Activated CD8-positive, alpha-beta memory T cell treated with anti-CD3 and anti-CD28 coated beads, Interleukin-2, amount 50 U/mL, for 4 hours (primary cell): Measurements from ENCODE around the gene TRMO.
A peak's percentile ranks its signal among the peaks of the same experiment; 100 is the strongest.

Source experiments
- DNase-seq: peaks from one replicate; pipeline ENCODE4 v3.0.0-alpha.2; 2020

Gene TRMO

GRCh38 chr9:97936998-97937397 is 14.7 kb upstream of the TRMO start:
- DNase-seq, result no peak

- no peak for DNase-seq
Measured at GRCh38 chr9:97935276-97935675, 13.0 kb upstream of the TRMO start.

GRCh38 chr9:97934321-97935115 is 12.2 kb upstream of the TRMO start:
- DNase-seq, result no peak

- no peak for DNase-seq
Measured at GRCh38 chr9:97933297-97933998, 11.1 kb upstream of the TRMO start.

GRCh38 chr9:97930972-97931371 is 8.7 kb upstream of the TRMO start:
- DNase-seq, result no peak

- no peak for DNase-seq
Measured at GRCh38 chr9:97928986-97929604, 6.8 kb upstream of the TRMO start.

- DNase-seq, result no peak
Measured at GRCh38 chr9:97925497-97926334, 3.4 kb upstream of the TRMO start.

- no peak for DNase-seq
Measured at GRCh38 chr9:97924386-97924785, 2.1 kb upstream of the TRMO start.

- peak; percentile 76 for DNase-seq
Measured at GRCh38 chr9:97923529-97924108, 1.3 kb upstream of the TRMO start.

- no peak for DNase-seq
Measured at GRCh38 chr9:97919217-97919813, 3.0 kb downstream of the TRMO start.

GRCh38 chr9:97918611-97919010 is 3.7 kb downstream of the TRMO start:
- no peak for DNase-seq

GRCh38 chr9:97911970-97912369 is 10.3 kb downstream of the TRMO start:
- no peak for DNase-seq

GRCh38 chr9:97911528-97911927 is 10.8 kb downstream of the TRMO start:
- no peak for DNase-seq

GRCh38 chr9:97910357-97910756 is 11.9 kb downstream of the TRMO start:
- DNase-seq, result no peak

- no peak for DNase-seq
Measured at GRCh38 chr9:97908705-97909104, 13.6 kb downstream of the TRMO start.

GRCh38 chr9:97907632-97908031 is 14.7 kb downstream of the TRMO start:
- no peak for DNase-seq

- no peak for DNase-seq
Measured at GRCh38 chr9:97907046-97907445, 15.3 kb downstream of the TRMO start.

GRCh38 chr9:97906236-97906831 is 16.0 kb downstream of the TRMO start:
- peak; percentile 46 for DNase-seq

GRCh38 chr9:97905228-97905627 is 17.1 kb downstream of the TRMO start:
- DNase-seq, result peak; percentile 33

GRCh38 chr9:97904725-97905124 is 17.6 kb downstream of the TRMO start:
- DNase-seq, result peak; percentile 22

GRCh38 chr9:97903177-97903576 is 19.1 kb downstream of the TRMO start:
- DNase-seq, result no peak
